SK-N-SH (cell line): Measurements from ENCODE around the gene KNCN. TPM values are rescaled to one million over a fixed set of nuclear protein-coding genes. Genes with fewer than 3 reads are reported as not detected.

Experiments used
- CTCF ChIA-PET: fragments of 300-600, 350-600 bp; formaldehyde crosslinking; extraction: SDS; loops from one replicate; lab custom pipeline; 2021; lab: Yijun Ruan, JAX
- POLR2A ChIA-PET: fragments of 350-600 bp; sonication (Branson Sonifier 250); formaldehyde crosslinking; extraction: SDS; loops from one replicate; lab custom pipeline; 2020; ENCODE audit warnings: antibody characterized with exemption, inconsistent platforms; lab: Yijun Ruan, JAX
- DNase-seq: peaks from one replicate; pipeline ENCODE4 v3.0.0; 2012
- H2AFZ ChIP-seq: fragments of 200-600 bp; sonication (generic); 2 replicates; pipeline ENCODE4 v1.8.1; 2016; ENCODE audit warnings: antibody characterized with exemption, mild to moderate bottlenecking, low read depth
- H3F3A ChIP-seq: fragments of 200-600 bp; sonication (generic); replicated peaks from 2 replicates; pipeline ENCODE3; 2016; ENCODE audit warnings: antibody characterized with exemption, mild to moderate bottlenecking; ENCODE audit not compliant: insufficient read depth
- H3K27ac ChIP-seq, 2 experiments: fragments of 200-500 bp in 1 of 2; fragments of 200-600 bp in 1 of 2; sonication (Bioruptor generic) in 1 of 2; sonication (generic), shearing (Covaris generic) in 1 of 2; 2 replicates each; pipeline versions ENCODE4 v1.5.1 to v1.6.1; 2014 to 2016; ENCODE audit warnings: low read depth in 2 of 2, inconsistent platforms in 1 of 2, low read length in 1 of 2, mild to moderate bottlenecking in 1 of 2, mixed read lengths in 1 of 2
- H3K27me3 ChIP-seq: fragments of 200-600 bp; sonication (generic), shearing (Covaris generic); 2 replicates; pipeline ENCODE4 v1.6.1; 2016; ENCODE audit warnings: mixed run types; ENCODE audit not compliant: insufficient read depth
- H3K36me3 ChIP-seq, 2 experiments: fragments of 200-500 bp in 1 of 2; fragments of 200-600 bp in 1 of 2; sonication (Bioruptor generic) in 1 of 2; sonication (generic) in 1 of 2; replicated peaks in 1 of 2; 2 replicates each; pipeline versions ENCODE3 to v1.5.1; 2014 to 2016; ENCODE audit warnings: low read length in 1 of 2, mild to moderate bottlenecking in 1 of 2; ENCODE audit not compliant: insufficient read depth in 2 of 2, control insufficient read depth in 1 of 2
- H3K4me1 ChIP-seq, 2 experiments: fragments of 200-500 bp in 1 of 2; fragments of 200-600 bp in 1 of 2; sonication (Bioruptor generic) in 1 of 2; sonication (generic), shearing (Covaris generic) in 1 of 2; 2 replicates each; pipeline versions ENCODE4 v1.5.1 to v1.6.1; 2014 to 2016; ENCODE audit warnings: low read depth in 1 of 2, low read length in 1 of 2, mixed run types in 1 of 2; ENCODE audit not compliant: insufficient read depth in 2 of 2, control insufficient read depth in 1 of 2
- H3K4me2 ChIP-seq: fragments of 200-600 bp; sonication (generic), shearing (Covaris generic); 2 replicates; pipeline ENCODE4 v1.6.1; 2017; ENCODE audit warnings: mixed run types
- H3K4me3 ChIP-seq, 2 experiments: fragments of 200-500 bp in 1 of 2; fragments of 200-600 bp in 1 of 2; sonication (Bioruptor generic) in 1 of 2; sonication (generic), shearing (Covaris generic) in 1 of 2; 2 replicates each; pipeline versions ENCODE4 v1.5.1 to v1.8.1; 2014 to 2016; ENCODE audit warnings: low read depth in 2 of 2, inconsistent platforms in 1 of 2, low read length in 1 of 2, mild to moderate bottlenecking in 1 of 2, mixed read lengths in 1 of 2, moderate library complexity in 1 of 2
- H3K79me2 ChIP-seq: fragments of 200-600 bp; sonication (generic); 2 replicates; pipeline ENCODE4 v1.8.1; 2017; ENCODE audit warnings: mild to moderate bottlenecking; ENCODE audit not compliant: insufficient read depth
- H3K9ac ChIP-seq: fragments of 200-600 bp; sonication (generic); 2 replicates; pipeline ENCODE4 v1.6.1; 2017; ENCODE audit warnings: mixed run types
- H3K9me2 ChIP-seq: fragments of 200-600 bp; sonication (generic); 2 replicates; pipeline ENCODE4 v1.6.1; 2017; ENCODE audit warnings: mixed run types
- H3K9me3 ChIP-seq: fragments of 200-600 bp; sonication (generic); 2 replicates; pipeline ENCODE4 v1.6.1; 2017; ENCODE audit warnings: mixed run types, mild to moderate bottlenecking, moderate library complexity
- H4K20me1 ChIP-seq: fragments of 200-600 bp; sonication (generic); 2 replicates; pipeline ENCODE4 v1.6.1; 2017; ENCODE audit warnings: mild to moderate bottlenecking, mixed run types; ENCODE audit not compliant: insufficient read depth
- ELF1 ChIP-seq: IDR thresholded peaks from 2 replicates; pipeline ENCODE4 v1.4.0; 2012
- EP300 ChIP-seq, 2 experiments: IDR thresholded peaks; 2 replicates each; pipeline versions ENCODE4 v1.4.0 to v1.6.1; 2012; ENCODE audit warnings: borderline replicate concordance in 1 of 2, low read depth in 1 of 2, low read length in 1 of 2
- FOXJ3 ChIP-seq: sonication (generic); formaldehyde crosslinking; IDR thresholded peaks from 2 replicates; pipeline ENCODE4 v1.5.1; 2020; ENCODE audit warnings: mild to moderate bottlenecking, missing genetic modification reagents
- FOXM1 ChIP-seq: IDR thresholded peaks from 2 replicates; pipeline ENCODE4 v1.4.0; 2012; ENCODE audit warnings: low read depth, mild to moderate bottlenecking
- GABPA ChIP-seq: IDR thresholded peaks from 2 replicates; pipeline ENCODE4 v1.4.0; 2012; ENCODE audit warnings: low read depth, mild to moderate bottlenecking
- GATA2 ChIP-seq: sonication (generic); formaldehyde crosslinking; IDR thresholded peaks from 2 replicates; pipeline ENCODE4 v1.5.0; 2020; ENCODE audit warnings: mild to moderate bottlenecking, missing genetic modification reagents
- IRF3 ChIP-seq: fragments of 150-350 bp; IDR thresholded peaks from 2 replicates; pipeline ENCODE4 v1.6.1; 2016; ENCODE audit warnings: mild to moderate bottlenecking, low read depth, low read length
- MEF2A ChIP-seq: IDR thresholded peaks from 2 replicates; pipeline ENCODE4 v1.4.0; 2012; ENCODE audit warnings: low read depth, borderline replicate concordance
- MXI1 ChIP-seq: IDR thresholded peaks from 2 replicates; pipeline ENCODE4 v1.6.1; 2012; ENCODE audit warnings: mild to moderate bottlenecking, low read depth, low read length, improper control_type of control experiment
- NRF1 ChIP-seq: IDR thresholded peaks from 2 replicates; pipeline ENCODE4 v1.6.1; 2012; ENCODE audit warnings: low read depth, mild to moderate bottlenecking, low read length
- POLR2AphosphoS5 ChIP-seq: IDR thresholded peaks from 2 replicates; pipeline ENCODE4 v1.6.1; 2012; ENCODE audit warnings: low read depth, low read length
- RCOR1 ChIP-seq: fragments of 150-350 bp; IDR thresholded peaks from 2 replicates; pipeline ENCODE4 v1.6.1; 2017; ENCODE audit warnings: antibody characterized with exemption, low read length
- REST ChIP-seq: IDR thresholded peaks from 2 replicates; pipeline ENCODE4 v1.6.1; 2012; ENCODE audit warnings: mild to moderate bottlenecking, low read depth, low read length, moderate library complexity
- RFX5 ChIP-seq: IDR thresholded peaks from 2 replicates; pipeline ENCODE4 v1.6.1; 2012; ENCODE audit warnings: mild to moderate bottlenecking, improper control_type of control experiment, low read length
- TAF1 ChIP-seq: IDR thresholded peaks from 2 replicates; pipeline ENCODE4 v1.6.1; 2012; ENCODE audit warnings: low read depth, mild to moderate bottlenecking, low read length, moderate library complexity, borderline replicate concordance
- ZBTB33 ChIP-seq: IDR thresholded peaks from 2 replicates; pipeline ENCODE4 v1.4.0; 2012; ENCODE audit warnings: low read depth, borderline replicate concordance
- WGBS: methylation state at CpG from one replicate; pipeline ENCODE4 v1.1.6; 2017; ENCODE audit warnings: low lambda C conversion rate; 5-methylcytosine and 5-hydroxymethylcytosine counted together
- polyA plus RNA-seq, 3 experiments: library from polyadenylated mRNA; depleted of rRNA; stranded (reverse); fragments of >200 nt; gene quantifications; 2 replicates each; pipeline ENCODE4 v1.2.3, GENCODE V29; 2012

Gene KNCN
- polyA plus RNA-seq, 1 of the 3 experiments (the other 2 are of a cell fraction), result not detected

GRCh38 chr1:46576596-46576995 lies 25.1 kb upstream of the KNCN start (continued):
- no peak for TF ChIP-seq ZBTB33
- TF ChIP-seq, all 33 proteins: peak for 0

GRCh38 chr1:46575778-46576177 lies 24.3 kb upstream of the KNCN start:
- no peaks in the 10 kb centered on the region for H3F3A ChIP-seq
- POLR2A ChIA-PET, result interaction anchor here (1.3 kb wide), 1 partner anchor 28 kb away, joined by 3 read pairs; the partner anchor contains the start of gene MKNK1
- H2AFZ ChIP-seq, result no peak overlapping the region
- H3K9ac ChIP-seq, result no peak overlapping the region
- H3K27ac ChIP-seq, result no peak overlapping the region
- H3K4me2 ChIP-seq, result no peak overlapping the region
- TF ChIP-seq MEF2A, result no peak
- TF ChIP-seq, all 33 proteins: peak for 0
- Histone ChIP-seq H3K27me3 (no peaks in the 10 kb centered on the region), H3K4me3 (no peak overlapping the region), H3K9me2 (no peaks in the 10 kb centered on the region), H4K20me1 (no peaks in the 10 kb centered on the region), H3K36me3 (peaks cover 18 to 27% of the 10 kb centered on the region in 2 experiments), H3K4me1 (no peaks in the 10 kb centered on the region; a peak in 1 of 4 replicates), H3K9me3 (no peaks in the 10 kb centered on the region), H3K79me2 (no peaks in the 10 kb centered on the region)
- no peak for DNase-seq
- CTCF ChIA-PET, result no interaction called here
- WGBS, result 88% methylated on average over 3 of the region's 3 CpGs

GRCh38 chr1:46575300-46575699 lies 23.9 kb upstream of the KNCN start:
- ChIA-PET POLR2A (interaction anchor here (1.3 kb wide), 1 partner anchor 29 kb away, joined by 3 read pairs; the partner anchor contains the start of gene MKNK1), CTCF (interaction anchor here (0.8 kb wide), 1 partner anchor 27 kb away, joined by 3 read pairs; no protein-coding TSS in a partner anchor)
- WGBS, result 92% methylated on average over 11 of the region's 12 CpGs
- TF ChIP-seq POLR2AphosphoS5 (no peak), RFX5 (no peak), EP300 (IDR thresholded peaks at IDR 0.05; ENCODE audit: borderline replicate concordance in 1 of 2, low read depth in 1 of 2, low read length in 1 of 2) (no peak), ELF1 (no peak), NRF1 (no peak), GATA2 (CRISPR knock-in tag) (no peak), TAF1 (no peak), FOXM1 (no peak), ZBTB33 (no peak), GABPA (no peak), IRF3 (no peak), FOXJ3 (CRISPR knock-in tag) (no peak), MEF2A (no peak), RCOR1 (no peak), REST (no peak), MXI1 (no peak)

More at GRCh38 chr1:46575300-46575699, 23.9 kb upstream of the KNCN start:
- no peak overlapping the region for H3K9ac ChIP-seq
- H3K27me3 ChIP-seq, result no peaks in the 10 kb centered on the region
- no peak overlapping the region for H3K27ac ChIP-seq
- no peaks in the 10 kb centered on the region for H3K9me3 ChIP-seq
- H3K9me2 ChIP-seq, result no peaks in the 10 kb centered on the region
- H2AFZ ChIP-seq, result no peak overlapping the region
- no peak overlapping the region for H3K4me3 ChIP-seq
- no peaks in the 10 kb centered on the region; a peak in 1 of 4 replicates for H3K4me1 ChIP-seq
- no peak for DNase-seq
- H4K20me1 ChIP-seq, result no peaks in the 10 kb centered on the region
- H3K36me3 ChIP-seq, result peaks cover 23 to 29% of the 10 kb centered on the region in 2 experiments
- no peak overlapping the region for H3K4me2 ChIP-seq
- no peaks in the 10 kb centered on the region for H3F3A ChIP-seq
- no peaks in the 10 kb centered on the region for H3K79me2 ChIP-seq
